ENCODE measurements around the gene FNTB. TPM values are rescaled to one million over a fixed set of nuclear protein-coding genes. Genes with fewer than 3 reads are reported as not detected.

FNTB gene
- total RNA-seq, 1 donor = 12.7 TPM

- peaks cover 6% of the 10 kb centered on the region for H3K9me3 ChIP-seq (ENCODE audit: low read depth, low read length)
- no peak overlapping the region for H3K27ac ChIP-seq (ENCODE audit: low read depth, low read length)
- no peaks in the 10 kb centered on the region for H3K4me1 ChIP-seq (ENCODE audit: insufficient read depth, low read length)
- H3K4me2 ChIP-seq (ENCODE audit: insufficient read depth, low read length) = no peak overlapping the region
- no peaks in the 10 kb centered on the region for H3K36me3 ChIP-seq (ENCODE audit: insufficient read depth, low read length)
- no peak overlapping the region for H2AFZ ChIP-seq (ENCODE audit: low read length)
- no peaks in the 10 kb centered on the region for H3K79me2 ChIP-seq (ENCODE audit: insufficient read depth, low read length)
- DNase-seq (ENCODE audit: insufficient read length, low spot score, missing footprints) = no peak
- no peak overlapping the region for H3K4me3 ChIP-seq (ENCODE audit: insufficient read depth, low read length)
- H4K20me1 ChIP-seq (ENCODE audit: insufficient read depth, low read length) = peaks cover 3% of the 10 kb centered on the region
- no peak for TF ChIP-seq CTCF (IDR thresholded peaks at IDR 0.05; ENCODE audit: extremely low read depth, low read depth, low read length)
- H3K27me3 ChIP-seq (ENCODE audit: insufficient read depth, low read length) = no peaks in the 10 kb centered on the region
These were observed 33.0 kb upstream of the FNTB start for GRCh38 chr14:64953661-64954060.

GRCh38 chr14:64954491-64955240 is 32.0 kb upstream of the FNTB start:
- H3K4me1 ChIP-seq (ENCODE audit: insufficient read depth, low read length) = no peaks in the 10 kb centered on the region
- H3K9me3 ChIP-seq (ENCODE audit: low read depth, low read length) = peaks cover 6% of the 10 kb centered on the region
- no peak overlapping the region for H2AFZ ChIP-seq (ENCODE audit: low read length)
- H4K20me1 ChIP-seq (ENCODE audit: insufficient read depth, low read length) = peaks cover 3% of the 10 kb centered on the region
- no peak overlapping the region for H3K27ac ChIP-seq (ENCODE audit: low read depth, low read length)
- TF ChIP-seq CTCF (IDR thresholded peaks at IDR 0.05; ENCODE audit: extremely low read depth, low read depth, low read length) = no peak
- H3K4me3 ChIP-seq (ENCODE audit: insufficient read depth, low read length) = no peak overlapping the region
- H3K36me3 ChIP-seq (ENCODE audit: insufficient read depth, low read length) = no peaks in the 10 kb centered on the region
- no peak overlapping the region for H3K4me2 ChIP-seq (ENCODE audit: insufficient read depth, low read length)
- H3K79me2 ChIP-seq (ENCODE audit: insufficient read depth, low read length) = no peaks in the 10 kb centered on the region
- DNase-seq (ENCODE audit: insufficient read length, low spot score, missing footprints) = no peak
- no peaks in the 10 kb centered on the region for H3K27me3 ChIP-seq (ENCODE audit: insufficient read depth, low read length)

DNA sequence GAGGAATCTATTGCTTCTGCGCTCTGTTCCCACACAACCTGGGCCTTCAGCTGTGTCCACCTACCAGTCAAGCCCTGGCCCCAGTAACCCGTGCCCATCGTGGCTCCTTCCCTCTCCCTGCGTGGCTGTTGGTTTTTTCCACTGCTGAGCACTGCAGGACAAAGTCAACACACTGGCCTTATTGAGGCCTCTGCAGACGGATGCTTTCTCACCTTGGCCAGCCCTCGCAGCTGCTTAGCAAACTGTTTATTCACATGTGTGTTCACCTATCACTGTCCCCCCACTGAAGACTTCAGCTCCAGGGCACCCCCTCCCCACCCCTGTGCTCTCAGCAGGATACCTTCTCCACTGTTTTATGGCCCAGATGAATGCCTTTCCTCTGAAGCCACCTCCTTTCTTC is 31.4 kb upstream of the FNTB start:
- H3K4me3 ChIP-seq (ENCODE audit: insufficient read depth, low read length) = no peak overlapping the region
- peaks cover 6% of the 10 kb centered on the region for H3K9me3 ChIP-seq (ENCODE audit: low read depth, low read length)
- DNase-seq (ENCODE audit: insufficient read length, low spot score, missing footprints) = no peak
- H3K27me3 ChIP-seq (ENCODE audit: insufficient read depth, low read length) = no peaks in the 10 kb centered on the region
- H2AFZ ChIP-seq (ENCODE audit: low read length) = no peak overlapping the region
- H3K4me1 ChIP-seq (ENCODE audit: insufficient read depth, low read length) = no peaks in the 10 kb centered on the region
- H4K20me1 ChIP-seq (ENCODE audit: insufficient read depth, low read length) = peaks cover 3% of the 10 kb centered on the region
- no peak overlapping the region for H3K4me2 ChIP-seq (ENCODE audit: insufficient read depth, low read length)
- no peaks in the 10 kb centered on the region for H3K36me3 ChIP-seq (ENCODE audit: insufficient read depth, low read length)
- TF ChIP-seq CTCF (IDR thresholded peaks at IDR 0.05; ENCODE audit: extremely low read depth, low read depth, low read length) = no peak
- H3K79me2 ChIP-seq (ENCODE audit: insufficient read depth, low read length) = no peaks in the 10 kb centered on the region
- no peak overlapping the region for H3K27ac ChIP-seq (ENCODE audit: low read depth, low read length)

GRCh38 chr14:64956697-64957406 is 29.8 kb upstream of the FNTB start:
- H3K4me3 ChIP-seq (ENCODE audit: insufficient read depth, low read length) = no peak overlapping the region
- H2AFZ ChIP-seq (ENCODE audit: low read length) = no peak overlapping the region
- no peak for TF ChIP-seq CTCF (IDR thresholded peaks at IDR 0.05; ENCODE audit: extremely low read depth, low read depth, low read length)
- peaks cover 6% of the 10 kb centered on the region for H3K9me3 ChIP-seq (ENCODE audit: low read depth, low read length)
- H3K4me2 ChIP-seq (ENCODE audit: insufficient read depth, low read length) = no peak overlapping the region
- no peaks in the 10 kb centered on the region for H3K4me1 ChIP-seq (ENCODE audit: insufficient read depth, low read length)
- H3K27me3 ChIP-seq (ENCODE audit: insufficient read depth, low read length) = no peaks in the 10 kb centered on the region
- H3K36me3 ChIP-seq (ENCODE audit: insufficient read depth, low read length) = no peaks in the 10 kb centered on the region
- no peaks in the 10 kb centered on the region for H3K79me2 ChIP-seq (ENCODE audit: insufficient read depth, low read length)
- H4K20me1 ChIP-seq (ENCODE audit: insufficient read depth, low read length) = peaks cover under 1% of the 10 kb centered on the region
- H3K27ac ChIP-seq (ENCODE audit: low read depth, low read length) = no peak overlapping the region
- DNase-seq (ENCODE audit: insufficient read length, low spot score, missing footprints) = no peak
